Mesendoderm (in vitro differentiated cells): ENCODE results near the gene ELMOD3.
"Not testable (repeated sequence)": the region's sequence is repeated elsewhere in the genome, so short reads cannot be mapped to it uniquely, and the experiment has no call there.

Experiments used
- DNase-seq: peaks from one replicate; pipeline ENCODE4 v3.0.0; 2013
- H2AK5ac ChIP-seq: 2 replicates; pipeline ENCODE4 v1.6.1; 2013; ENCODE audit warnings: low read length, inconsistent platforms
- H2BK120ac ChIP-seq: 2 replicates; pipeline ENCODE4 v1.6.1; 2013; ENCODE audit warnings: low read depth, mild to moderate bottlenecking, low read length, moderate library complexity, mixed read lengths
- H2BK15ac ChIP-seq: replicated peaks from 2 replicates; pipeline ENCODE4 v1.6.1; 2013; ENCODE audit warnings: low read depth, mild to moderate bottlenecking, moderate library complexity
- H2BK5ac ChIP-seq: 2 replicates; pipeline ENCODE4 v1.6.1; 2013; ENCODE audit warnings: low read length, inconsistent platforms
- H3K18ac ChIP-seq: 2 replicates; pipeline ENCODE4 v1.6.1; 2013; ENCODE audit warnings: mild to moderate bottlenecking, low read length, mixed read lengths
- H3K23ac ChIP-seq: one replicate; pipeline ENCODE4 v1.6.1; 2013; ENCODE audit warnings: low read length
- H3K27ac ChIP-seq: 2 replicates; pipeline ENCODE4 v1.5.1; 2013; ENCODE audit warnings: low read depth, mild to moderate bottlenecking, inconsistent platforms, low read length, moderate library complexity
- H3K27me3 ChIP-seq: 2 replicates; pipeline ENCODE4 v1.6.1; 2013; ENCODE audit warnings: low read length, control low read depth, mild to moderate bottlenecking, inconsistent platforms; ENCODE audit not compliant: insufficient read depth, poor library complexity
- H3K36me3 ChIP-seq: 2 replicates; pipeline ENCODE4 v1.6.1; 2013; ENCODE audit warnings: low read length, inconsistent platforms; ENCODE audit not compliant: control insufficient read depth, insufficient read depth
- H3K4ac ChIP-seq: one replicate; pipeline ENCODE4 v1.6.1; 2013; ENCODE audit warnings: low read depth, mild to moderate bottlenecking, low read length, moderate library complexity
- H3K4me1 ChIP-seq: 2 replicates; pipeline ENCODE4 v1.6.1; 2013; ENCODE audit warnings: low read depth, low read length, inconsistent platforms; ENCODE audit not compliant: control insufficient read depth
- H3K4me2 ChIP-seq: 2 replicates; pipeline ENCODE4 v1.6.1; 2013; ENCODE audit warnings: low read length
- H3K4me3 ChIP-seq: 2 replicates; pipeline ENCODE4 v1.5.1; 2013; ENCODE audit warnings: mild to moderate bottlenecking, low read length
- H3K56ac ChIP-seq: one replicate; pipeline ENCODE4 v1.6.1; 2013; ENCODE audit warnings: low read length
- H3K79me1 ChIP-seq: 2 replicates; pipeline ENCODE4 v1.6.1; 2013; ENCODE audit warnings: low read length, inconsistent platforms
- H3K79me2 ChIP-seq: 2 replicates; pipeline ENCODE4 v1.6.1; 2013; ENCODE audit warnings: mild to moderate bottlenecking, low read length; ENCODE audit not compliant: control insufficient read depth, insufficient read depth
- H3K9ac ChIP-seq: 2 replicates; pipeline ENCODE4 v1.6.1; 2013; ENCODE audit warnings: low read length, inconsistent platforms
- H4K5ac ChIP-seq: one replicate; pipeline ENCODE4 v1.6.1; 2013; ENCODE audit warnings: low read length
- H4K8ac ChIP-seq: one replicate; pipeline ENCODE4 v1.6.1; 2013; ENCODE audit warnings: low read depth, mild to moderate bottlenecking, control low read depth, low read length, moderate library complexity
- WGBS: extraction: QIAGEN DNeasy Blood & Tissue Kit; methylation state at CpG from one replicate; pipeline ENCODE4 v1.1.7; 2013; ENCODE audit warnings: low lambda C conversion rate, missing lambda C conversion rate; ENCODE audit not compliant: insufficient coverage; ENCODE audit errors: extremely low coverage; 5-methylcytosine and 5-hydroxymethylcytosine counted together

ELMOD3 gene

DNA sequence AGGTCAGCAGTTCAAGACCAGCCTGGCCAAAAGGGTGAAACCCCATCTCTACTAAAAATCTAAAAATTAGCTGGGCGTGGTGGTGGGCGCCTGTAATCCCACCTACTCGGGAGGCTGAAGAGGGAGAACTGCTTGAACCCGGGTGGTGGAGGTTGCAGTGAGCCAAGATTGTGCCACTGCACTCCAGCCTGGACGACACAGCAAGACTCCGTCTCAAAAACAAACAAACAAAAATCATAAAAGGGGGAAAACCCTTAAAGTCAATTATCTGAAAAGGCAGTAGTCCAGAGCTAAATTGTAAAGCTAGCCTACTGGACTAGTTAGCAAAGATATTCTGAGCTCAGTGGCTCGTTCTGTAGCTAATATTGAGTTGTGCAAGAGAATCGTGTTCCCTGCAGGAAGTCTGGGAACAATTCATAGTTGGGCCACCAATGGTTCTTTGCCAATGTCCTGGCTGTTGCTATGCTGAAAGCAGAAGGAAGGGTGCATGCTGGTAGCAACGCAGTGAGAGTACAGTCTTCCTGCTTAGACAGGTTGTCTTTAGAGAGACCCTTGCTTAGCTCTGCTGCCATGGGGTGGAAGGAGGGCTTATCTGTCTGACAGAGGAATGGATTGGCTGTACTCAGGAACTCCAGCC lies 31.1 kb upstream of the ELMOD3 start:
- Histone ChIP-seq H3K56ac (no peak overlapping the region), H3K9ac (no peak overlapping the region), H3K4ac (no peak overlapping the region), H2BK15ac (no peak overlapping the region), H3K36me3 (peaks cover 16% of the 10 kb centered on the region), H3K27ac (no peak overlapping the region), H3K4me3 (no peak overlapping the region), H2BK5ac (no peak overlapping the region), H3K79me1 (peaks cover 27% of the 10 kb centered on the region), H2BK120ac (no peak overlapping the region), H3K4me1 (peaks cover 10% of the 10 kb centered on the region), H3K23ac (no peak overlapping the region), H3K27me3 (no peaks in the 10 kb centered on the region), H4K8ac (no peak overlapping the region), H4K5ac (no peak overlapping the region), H3K4me2 (no peak overlapping the region), H3K18ac (no peak overlapping the region), H3K79me2 (peaks cover 25% of the 10 kb centered on the region), H2AK5ac (no peak overlapping the region)
- WGBS = no CpG with 5 or more reads among the region's 9 CpGs
- DNase-seq = no peak

DNA sequence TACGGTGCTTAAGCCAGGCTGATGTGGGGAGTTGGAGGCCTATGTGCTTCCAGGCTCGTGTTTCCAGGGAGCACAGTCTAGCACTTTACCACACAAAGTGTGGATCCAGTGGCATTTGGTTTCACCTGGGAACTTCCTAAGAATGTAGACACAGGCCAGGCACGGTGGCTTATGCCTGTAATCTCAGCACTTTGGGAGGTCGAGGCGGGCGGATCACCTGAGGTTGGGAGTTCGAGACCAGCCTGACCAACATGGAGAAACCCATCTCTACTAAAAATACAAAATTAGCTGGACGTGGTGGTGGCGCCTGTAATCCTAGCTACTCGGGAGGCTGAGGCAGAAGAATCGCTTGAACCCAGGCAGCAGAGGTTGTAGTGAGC lies 30.6 kb upstream of the ELMOD3 start:
- H2BK120ac ChIP-seq, H3K4ac ChIP-seq, H3K56ac ChIP-seq, H3K23ac ChIP-seq, H3K18ac ChIP-seq, H2BK5ac ChIP-seq, H3K4me2 ChIP-seq, H3K4me3 ChIP-seq, H3K4me1 ChIP-seq, H2BK15ac ChIP-seq, H3K27me3 ChIP-seq, H3K9ac ChIP-seq, H4K8ac ChIP-seq, H4K5ac ChIP-seq, H3K27ac ChIP-seq, H2AK5ac ChIP-seq: not testable (repeated sequence)
- peaks cover 25% of the 10 kb centered on the region for H3K79me2 ChIP-seq
- no CpG with 5 or more reads among the region's 11 CpGs for WGBS
- H3K79me1 ChIP-seq = peaks cover 26% of the 10 kb centered on the region
- H3K36me3 ChIP-seq = peaks cover 14% of the 10 kb centered on the region
- DNase-seq = peak; percentile 38

- Histone ChIP-seq H2BK15ac (no peak overlapping the region), H2BK120ac (no peak overlapping the region), H3K27ac (no peak overlapping the region), H2AK5ac (no peak overlapping the region), H3K56ac (peak overlapping the region; percentile 34), H4K8ac (no peak overlapping the region), H3K18ac (no peak overlapping the region), H3K23ac (no peak overlapping the region), H3K79me2 (peaks cover 25% of the 10 kb centered on the region), H3K4me3 (no peak overlapping the region), H3K4me2 (no peak overlapping the region), H3K36me3 (peaks cover 14% of the 10 kb centered on the region), H3K79me1 (peaks cover 26% of the 10 kb centered on the region), H4K5ac (no peak overlapping the region), H3K27me3 (no peaks in the 10 kb centered on the region), H2BK5ac (no peak overlapping the region), H3K4ac (no peak overlapping the region), H3K9ac (no peak overlapping the region), H3K4me1 (peaks cover 10% of the 10 kb centered on the region)
- DNase-seq = no peak
- WGBS = no CpG with 5 or more reads among the region's 10 CpGs
Observed at GRCh38 chr2:85324639-85325465, 29.7 kb upstream of the ELMOD3 start.

DNA sequence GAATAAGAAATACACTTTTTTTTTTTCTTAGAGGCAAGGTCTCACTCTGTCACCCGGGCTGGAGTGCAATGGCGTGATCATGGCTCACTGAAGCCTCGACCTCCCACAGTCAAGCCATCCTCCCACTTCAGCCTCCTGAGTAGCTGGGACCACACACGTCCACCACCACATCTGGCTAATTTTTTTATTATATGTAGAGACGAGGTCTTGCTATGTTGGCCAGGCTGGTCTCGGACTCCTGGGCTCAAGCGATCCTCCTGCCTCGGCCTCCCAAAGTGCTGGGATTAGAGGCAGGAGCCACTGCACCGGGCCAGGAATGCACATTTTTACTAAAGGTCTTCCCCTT lies 29.1 kb upstream of the ELMOD3 start:
- no peak overlapping the region for H3K18ac ChIP-seq
- H3K56ac ChIP-seq = no peak overlapping the region
- H3K36me3 ChIP-seq = peaks cover 14% of the 10 kb centered on the region
- no peak overlapping the region for H2BK120ac ChIP-seq
- H3K79me2 ChIP-seq = peaks cover 25% of the 10 kb centered on the region
- H4K8ac ChIP-seq = no peak overlapping the region
- no CpG with 5 or more reads among the region's 9 CpGs for WGBS
- H3K9ac ChIP-seq = peak overlapping the region; percentile 91
- H3K27ac ChIP-seq = no peak overlapping the region
- no peaks in the 10 kb centered on the region for H3K27me3 ChIP-seq
- H3K23ac ChIP-seq = no peak overlapping the region
- H3K79me1 ChIP-seq = peaks cover 26% of the 10 kb centered on the region
- H2BK15ac ChIP-seq = no peak overlapping the region
- H3K4ac ChIP-seq = no peak overlapping the region
- no peak overlapping the region for H3K4me2 ChIP-seq
- DNase-seq = no peak
- no peak overlapping the region for H2AK5ac ChIP-seq
- no peak overlapping the region for H2BK5ac ChIP-seq
- no peak overlapping the region for H4K5ac ChIP-seq
- H3K4me1 ChIP-seq = peaks cover 10% of the 10 kb centered on the region
- no peak overlapping the region for H3K4me3 ChIP-seq

DNA sequence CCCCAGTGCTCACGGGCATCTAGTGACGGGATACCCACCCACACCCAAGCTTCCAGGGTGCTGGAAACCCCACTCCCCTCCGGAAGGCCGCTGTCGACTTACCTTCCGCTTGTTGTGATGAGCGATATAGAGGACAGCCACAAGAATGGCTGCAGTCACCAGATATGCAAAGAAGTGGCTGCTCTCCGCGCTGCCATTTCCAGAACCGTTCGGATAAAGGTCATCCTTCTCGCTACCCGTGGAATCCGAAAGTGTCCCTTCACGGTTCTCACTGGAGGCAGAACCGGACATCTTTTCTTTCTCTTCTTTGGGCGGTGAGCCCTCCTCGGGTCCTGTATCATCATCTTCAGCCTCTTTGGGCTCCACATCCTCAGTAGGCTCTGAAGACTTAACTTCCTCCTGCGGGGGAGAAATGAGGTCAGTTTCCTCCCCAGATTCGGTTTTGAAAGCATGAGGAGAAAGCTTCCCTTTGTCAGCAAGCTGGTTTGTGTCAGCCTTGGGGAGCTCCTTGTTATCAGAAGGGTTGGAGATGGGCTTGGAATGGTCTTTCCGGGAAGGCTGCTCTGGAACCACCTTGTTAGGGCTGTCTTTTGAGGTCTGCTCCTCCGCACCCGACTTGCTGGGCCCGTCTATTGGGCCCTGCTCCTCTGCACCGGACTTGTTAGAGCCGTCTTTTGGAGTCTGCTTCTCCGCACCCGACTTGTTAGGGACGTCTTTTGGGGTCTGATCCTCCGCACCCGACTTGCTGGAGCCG lies 28.0 kb upstream of the ELMOD3 start:
- Histone ChIP-seq H4K8ac (no peak overlapping the region), H2BK5ac (no peak overlapping the region), H3K79me2 (peaks cover 25% of the 10 kb centered on the region), H4K5ac (no peak overlapping the region), H3K4ac (no peak overlapping the region), H3K27ac (no peak overlapping the region), H3K36me3 (peaks cover 10% of the 10 kb centered on the region), H3K18ac (no peak overlapping the region), H3K23ac (no peak overlapping the region), H3K79me1 (peaks cover 23% of the 10 kb centered on the region), H3K56ac (peak overlapping the region; percentile 99), H3K4me2 (peak overlapping the region; percentile 95), H2BK15ac (no peak overlapping the region), H2BK120ac (no peak overlapping the region), H3K27me3 (no peaks in the 10 kb centered on the region), H2AK5ac (no peak overlapping the region), H3K4me1 (peaks cover 10% of the 10 kb centered on the region), H3K4me3 (peak overlapping the region; percentile 85), H3K9ac (peak overlapping the region; percentile 91)
- DNase-seq = peak; percentile 12
- WGBS = no CpG with 5 or more reads among the region's 32 CpGs
